K562 (cell line): ENCODE data around the gene SPON1. TPM values are rescaled to one million over a fixed set of nuclear protein-coding genes. Genes with fewer than 3 reads are reported as not detected.

ENCODE experiments used
- ATAC-seq: fragments of 200-7000 bp; cut with Tn5 transposase; 3 replicates; pipeline ENCODE4 v1.9.1; 2020; ENCODE audit warnings: moderate library complexity
- Bru-seq: library from RNA; stranded (reverse); fragments of 400-500 nt; gene quantifications from one replicate; lab custom pipeline; 2021; lab: Mats Ljungman, UMichigan
- BruChase-seq, 2 experiments: library from RNA; stranded (reverse); fragments of 400-500 nt; gene quantifications; one replicate each; lab custom pipeline; 2021; lab: Mats Ljungman, UMichigan
- BruUV-seq: library from RNA; stranded (reverse); fragments of 400-500 nt; replicated peaks from 2 replicates; lab custom pipeline; 2021; lab: Mats Ljungman, UMichigan
- CTCF ChIA-PET: fragments of 300-600 bp; formaldehyde crosslinking; extraction: SDS; loops from one replicate; lab custom pipeline; 2021; ENCODE audit warnings: low intra/inter-chr PET ratio; lab: Yijun Ruan, JAX
- POLR2A ChIA-PET: fragments of 300-600, 350-650 bp; sonication (Branson Sonifier 250); formaldehyde crosslinking; extraction: SDS; loops from one replicate; lab custom pipeline; 2021; ENCODE audit warnings: antibody characterized with exemption, inconsistent platforms; lab: Yijun Ruan, JAX
- DNase-seq, 4 experiments: peaks; one replicate each; pipeline versions ENCODE4 v3.0.0 to v3.0.0-alpha.2; 2011 to 2018; ENCODE audit warnings: low spot score in 3 of 4, mixed read lengths in 3 of 4; ENCODE audit errors: extremely low read depth in 1 of 4
- FAIRE-seq: peaks from 2 replicates; lab custom pipeline; 2011; peaks lifted over from hg19 to GRCh38; lab: Jason Lieb, UNC
- H2AFZ ChIP-seq: 2 replicates; pipeline ENCODE4 v1.6.0; 2011; ENCODE audit warnings: low read depth, low read length, control low read depth, inconsistent platforms
- H3K27ac ChIP-seq: fragments of 200-600 bp; 3 replicates; pipeline ENCODE4 v1.8.0; 2011; ENCODE audit warnings: low read depth, mild to moderate bottlenecking, control low read depth, inconsistent platforms, low read length, moderate library complexity, mixed read lengths; ENCODE audit errors: extremely low read depth
- H3K27me3 ChIP-seq, 2 experiments: fragments of 300-600 bp in 1 of 2; 2 replicates in 1 of 2; 3 replicates in 1 of 2; pipeline versions ENCODE4 v1.6.0 to v1.8.0; 2011; ENCODE audit warnings: inconsistent platforms in 2 of 2, low read length in 2 of 2, mild to moderate bottlenecking in 1 of 2, mixed read lengths in 1 of 2, moderate library complexity in 1 of 2; ENCODE audit not compliant: control insufficient read depth in 2 of 2, insufficient read depth in 2 of 2
- H3K36me3 ChIP-seq: fragments of 300-600 bp; 3 replicates; pipeline ENCODE4 v1.8.0; 2011; ENCODE audit warnings: mild to moderate bottlenecking, low read length, inconsistent platforms; ENCODE audit not compliant: control insufficient read depth, insufficient read depth
- H3K4me1 ChIP-seq, 2 experiments: fragments of 200-600 bp in 1 of 2; replicated peaks in 1 of 2; 2 replicates in 1 of 2; 3 replicates in 1 of 2; pipeline versions ENCODE4 v1.5.1 to v1.8.0; 2011; ENCODE audit warnings: inconsistent platforms in 2 of 2, low read length in 2 of 2, mild to moderate bottlenecking in 1 of 2, mixed read lengths in 1 of 2, moderate library complexity in 1 of 2; ENCODE audit not compliant: control insufficient read depth in 2 of 2, insufficient read depth in 2 of 2
- H3K4me2 ChIP-seq: 2 replicates; pipeline ENCODE4 v1.6.1; 2011; ENCODE audit warnings: low read length, control low read depth, inconsistent platforms, mixed read lengths; ENCODE audit not compliant: insufficient read depth
- H3K4me3 ChIP-seq: fragments of 200-600 bp; sonication (generic), shearing (Covaris generic); 2 replicates; pipeline ENCODE4 v1.5.1; 2016; ENCODE audit warnings: control low read depth, inconsistent platforms
- H3K79me2 ChIP-seq: fragments of 200-600 bp; 3 replicates; pipeline ENCODE4 v1.8.0; 2011; ENCODE audit warnings: low read length, inconsistent platforms; ENCODE audit not compliant: control insufficient read depth, insufficient read depth
- H3K9ac ChIP-seq, 2 experiments: 2 replicates each; pipeline versions ENCODE4 v1.6.0 to v1.6.1; 2011; ENCODE audit warnings: low read depth in 2 of 2, low read length in 2 of 2, control low read depth in 1 of 2, inconsistent platforms in 1 of 2, mild to moderate bottlenecking in 1 of 2, mixed read lengths in 1 of 2; ENCODE audit not compliant: insufficient read depth in 1 of 2
- H3K9me1 ChIP-seq: one replicate; pipeline ENCODE4 v1.6.0; 2011; ENCODE audit warnings: inconsistent platforms, mild to moderate bottlenecking, low read length, moderate library complexity; ENCODE audit not compliant: control insufficient read depth, insufficient read depth
- H3K9me3 ChIP-seq: replicated peaks from 2 replicates; pipeline ENCODE4 v1.5.1; 2011; ENCODE audit warnings: low read depth, low read length, inconsistent platforms; ENCODE audit not compliant: control insufficient read depth, insufficient read depth
- H4K20me1 ChIP-seq: replicated peaks from 2 replicates; pipeline ENCODE4 v1.6.1; 2011; ENCODE audit warnings: low read length, inconsistent platforms, mixed read lengths; ENCODE audit not compliant: control insufficient read depth, insufficient read depth
- BCL6 ChIP-seq: fragments of 250-450 bp; sonication (Bioruptor Pico); IDR thresholded peaks from 2 replicates; pipeline ENCODE4 v1.4.0; 2020
- KDM5B ChIP-seq: fragments of 200-600 bp; sonication (generic); IDR thresholded peaks from 2 replicates; pipeline ENCODE4 v1.6.1; 2012; ENCODE audit warnings: low read depth, mild to moderate bottlenecking, moderate library complexity, low read length, control low read depth, inconsistent platforms; ENCODE audit not compliant: insufficient replicate concordance
- NELFE ChIP-seq: IDR thresholded peaks from 2 replicates; pipeline ENCODE4 v1.6.1; 2011; ENCODE audit warnings: mild to moderate bottlenecking; ENCODE audit not compliant: insufficient read depth, insufficient read length
- POU5F1 ChIP-seq: fragments of 150-350 bp; IDR thresholded peaks from 2 replicates; pipeline ENCODE4 v1.6.1; 2014; ENCODE audit warnings: borderline replicate concordance, low read length, low read depth, mild to moderate bottlenecking; ENCODE audit not compliant: partially characterized antibody
- SMARCC2 ChIP-seq: fragments of 450-650 bp; IDR thresholded peaks from 2 replicates; pipeline ENCODE4 v1.6.1; 2017; ENCODE audit warnings: antibody characterized with exemption, moderate library complexity, mild to moderate bottlenecking, low read depth
- TAF9B ChIP-seq: fragments of 450-650 bp; IDR thresholded peaks from 2 replicates; pipeline ENCODE4 v1.6.1; 2018; ENCODE audit warnings: mild to moderate bottlenecking; ENCODE audit not compliant: partially characterized antibody
- ZKSCAN3 ChIP-seq: fragments of 250-450 bp; sonication (Bioruptor Pico); IDR thresholded peaks from 2 replicates; pipeline ENCODE4 v1.4.0; 2020
- ZNF12 ChIP-seq: sonication (generic); formaldehyde crosslinking; IDR thresholded peaks from 2 replicates; pipeline ENCODE4 v1.4.0; 2020; ENCODE audit warnings: mild to moderate bottlenecking, missing genetic modification reagents
- WGBS: fragments of 100-300 bp; shearing (Covaris generic); methylation state at CpG from one replicate; pipeline ENCODE4 v1.1.6; 2016; ENCODE audit warnings: low coverage, mixed read lengths; ENCODE audit not compliant: insufficient coverage; ENCODE audit errors: missing lambda C conversion rate; 5-methylcytosine and 5-hydroxymethylcytosine counted together
- in situ Hi-C: fragments of 300-500 bp; cut with MboI; formaldehyde crosslinking; loops from 4 replicates; pipeline ENCODE4 v1.15.0; 2018; ENCODE audit warnings: inconsistent platforms, mixed read lengths
- intact Hi-C: fragments of 100-400 bp; cut with micrococcal nuclease; formaldehyde crosslinking; loops from 2 replicates; pipeline ENCODE4 v1.14.2; 2022
- long read RNA-seq, 3 experiments: library from polyadenylated mRNA in 2 of 3; library from RNA in 1 of 3; unstranded in 2 of 3; stranded (forward) in 1 of 3; transcript quantifications; one replicate each; pipeline ENCODE4 v2.0.0, GENCODE V29; 2019 to 2022
- polyA minus RNA-seq, 3 experiments: library from RNA; depleted of rRNA, polyadenylated mRNA; stranded (reverse); fragments of >200 nt; gene quantifications; 2 replicates each; pipeline ENCODE4 v1.2.3, GENCODE V29; 2011
- polyA plus RNA-seq, 8 experiments: library from polyadenylated mRNA; depleted of rRNA in 4 of 8; stranded (reverse) in 5 of 8; unstranded in 3 of 8; fragments of >200 nt; fragmentation: Nextera tagmentation in 2 of 8; fragmentation: Illumina TruSeq in 1 of 8; extraction: Ambion mirVana in 2 of 8; extraction: Trizol in 1 of 8; gene quantifications; 2 replicates each; pipeline versions ENCODE4 v1.2.1 to v1.2.3, GENCODE V29; 2011 to 2014; ENCODE audit warnings: inconsistent platforms in 1 of 8, missing spikeins in 1 of 8
- total RNA-seq, 7 experiments: library from RNA; depleted of rRNA in 6 of 7; stranded (reverse); fragments of >200 nt in 6 of 7; fragmentation: Illumina TruSeq in 2 of 7; extraction: Trizol in 2 of 7; gene quantifications; 2 replicates each; pipeline versions ENCODE4 v1.2.1 to v1.2.3, GENCODE V29; 2011 to 2021; ENCODE audit warnings: low replicate concordance in 1 of 7
- TF ChIP-seq, protein P1 (sequence below), 2 experiments: IDR thresholded peaks in 1 of 2; conservative IDR thresholded peaks in 1 of 2; 2 replicates each; pipeline ENCODE4 v1.6.1; 2016; ENCODE audit warnings: low read depth in 2 of 2, mild to moderate bottlenecking in 1 of 2, missing compliant biosample characterization in 1 of 2, missing genetic modification characterization in 1 of 2, moderate library complexity in 1 of 2
- TF ChIP-seq, protein P2 (sequence below): fragments of 450-650 bp; IDR thresholded peaks from 2 replicates; pipeline ENCODE4 v1.6.1; 2018; ENCODE audit not compliant: partially characterized antibody

Gene SPON1
- not detected in 2 replicates for total RNA-seq (2011; cell fraction: chromatin; rRNA removed; ENCODE audit: low replicate concordance)
- total RNA-seq (2011; cell fraction: nucleolus; rRNA removed): not detected in 2 replicates
- total RNA-seq (2011; cell fraction: nucleoplasm; rRNA removed): not detected in 2 replicates
- total RNA-seq (2014; rRNA removed) (not detected in 2 replicates), total RNA-seq (2014; rRNA removed; fragmentation: Illumina TruSeq; extraction: Trizol) (not detected in 2 replicates), total RNA-seq (2015; rRNA removed; fragmentation: Illumina TruSeq; extraction: Trizol) (not detected in 2 replicates), total RNA-seq (2021) (0.07 TPM in 1 of 2 replicates, not detected in the other), polyA plus RNA-seq (2011; rRNA removed) (not detected in 2 replicates), polyA plus RNA-seq (2014; fragmentation: Illumina TruSeq; extraction: Trizol) (not detected in 2 replicates), polyA plus RNA-seq (2014; fragmentation: Nextera tagmentation; extraction: Ambion mirVana) (under 1 TPM; 0.04 to 0.06 TPM), polyA plus RNA-seq (2014; rRNA removed) (not detected in 2 replicates), polyA minus RNA-seq (2011; rRNA and poly(A)+ RNA removed) (not detected in 2 replicates), Bru-seq, nascent RNA (percentile 1 among the genes with signal in this experiment), BruChase-seq, experiment 1, labeled RNA remaining after a 2-hour chase (percentile 3 among the genes with signal in this experiment), BruChase-seq, experiment 2, labeled RNA remaining after a 6-hour chase (percentile 4 among the genes with signal in this experiment)
- not detected in 2 replicates for polyA plus RNA-seq (2011; cell fraction: cytosol; rRNA removed)
- not detected in 2 replicates for polyA plus RNA-seq (2011; cell fraction: nucleus; rRNA removed)
- polyA plus RNA-seq (2012): 0.06 and 0.13 TPM in 2 replicates
- polyA minus RNA-seq (2011; cell fraction: cytosol; rRNA and poly(A)+ RNA removed): not detected in 2 replicates
- polyA minus RNA-seq (2011; cell fraction: nucleus; rRNA and poly(A)+ RNA removed): not detected in 2 replicates
- long read RNA-seq, experiment 1, partial matches to known transcripts: 0 of 1 reads
- long read RNA-seq, experiment 1, other reads (novel, unspliced or antisense): 1 of 1 reads
- long read RNA-seq, experiment 2: 0 reads
- long read RNA-seq, experiment 3: 0 reads

DNA sequence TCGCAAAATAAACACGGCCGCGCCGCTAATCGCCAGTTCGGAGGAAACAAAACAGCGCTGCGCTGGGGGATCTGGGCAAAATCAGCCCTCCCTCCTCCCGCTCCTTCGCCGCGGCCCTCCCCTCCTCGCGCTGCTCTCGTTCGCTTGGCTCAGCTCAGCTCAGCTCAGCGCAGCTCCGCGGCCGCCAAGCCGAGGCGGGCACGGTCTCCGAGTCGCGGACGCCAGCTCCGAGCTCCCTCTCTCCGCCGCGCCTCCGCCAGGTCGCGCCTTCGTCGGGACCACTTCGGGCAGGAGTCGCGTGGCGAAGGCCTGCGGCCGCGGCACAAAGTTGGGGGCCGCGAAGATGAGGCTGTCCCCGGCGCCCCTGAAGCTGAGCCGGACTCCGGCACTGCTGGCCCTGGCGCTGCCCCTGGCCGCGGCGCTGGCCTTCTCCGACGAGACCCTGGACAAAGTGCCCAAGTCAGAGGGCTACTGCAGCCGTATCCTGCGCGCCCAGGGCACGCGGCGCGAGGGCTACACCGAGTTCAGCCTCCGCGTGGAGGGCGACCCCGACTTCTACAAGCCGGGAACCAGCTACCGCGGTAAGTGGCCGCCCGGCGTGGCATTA, at the start of gene SPON1:
Gene SPON1, plus strand, starts transcription at position 162 of the 607 bp plus-strand sequence. Its CDS starts 182 bp downstream, at position 344.
- Histone ChIP-seq H3K4me2 (no peak within 1 kb of the TSS), H3K36me3 (no peaks in the 10 kb centered on the region), H4K20me1 (no peaks in the 10 kb centered on the region), H3K9me1 (no peaks in the 10 kb centered on the region), H3K9ac (no peak within 1 kb of the TSS), H3K27ac (no peak within 1 kb of the TSS), H2AFZ (no peak within 1 kb of the TSS), H3K4me3 (no peak within 1 kb of the TSS), H3K9me3 (no peaks in the 10 kb centered on the region), H3K27me3 (peaks cover 24 to 58% of the 10 kb centered on the region in 2 experiments), H3K79me2 (no peaks in the 10 kb centered on the region), H3K4me1 (peaks cover 0 to 19% of the 10 kb centered on the region in 2 experiments; a peak in 1 of 5 replicates)
- ATAC-seq (no peak), DNase-seq (no peak), FAIRE-seq (no peak)
- ChIA-PET CTCF (no interaction called here), POLR2A (interaction anchor here (0.8 kb wide), 1 partner anchor 83 kb away, joined by 4 read pairs; no protein-coding TSS in a partner anchor)
- BruUV-seq: no TSS peak
- TF ChIP-seq SMARCC2 (no peak), ZKSCAN3 (CRISPR knock-in tag) (no peak), TAF9B (no peak), ZNF12 (CRISPR knock-in tag) (no peak), POU5F1 (no peak), BCL6 (CRISPR knock-in tag) (no peak), KDM5B (no peak), NELFE (no peak)
- TF ChIP-seq, protein P1, sequence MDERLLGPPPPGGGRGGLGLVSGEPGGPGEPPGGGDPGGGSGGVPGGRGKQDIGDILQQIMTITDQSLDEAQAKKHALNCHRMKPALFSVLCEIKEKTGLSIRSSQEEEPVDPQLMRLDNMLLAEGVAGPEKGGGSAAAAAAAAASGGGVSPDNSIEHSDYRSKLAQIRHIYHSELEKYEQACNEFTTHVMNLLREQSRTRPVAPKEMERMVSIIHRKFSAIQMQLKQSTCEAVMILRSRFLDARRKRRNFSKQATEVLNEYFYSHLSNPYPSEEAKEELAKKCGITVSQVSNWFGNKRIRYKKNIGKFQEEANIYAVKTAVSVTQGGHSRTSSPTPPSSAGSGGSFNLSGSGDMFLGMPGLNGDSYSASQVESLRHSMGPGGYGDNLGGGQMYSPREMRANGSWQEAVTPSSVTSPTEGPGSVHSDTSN (CRISPR knock-in tag; IDR thresholded peaks at IDR 0.05; ENCODE audit: low read depth): no peak
- TF ChIP-seq, protein P1 (tag; conservative IDR thresholded peaks at IDR 0.05; ENCODE audit: low read depth): no peak
- TF ChIP-seq, protein P2, sequence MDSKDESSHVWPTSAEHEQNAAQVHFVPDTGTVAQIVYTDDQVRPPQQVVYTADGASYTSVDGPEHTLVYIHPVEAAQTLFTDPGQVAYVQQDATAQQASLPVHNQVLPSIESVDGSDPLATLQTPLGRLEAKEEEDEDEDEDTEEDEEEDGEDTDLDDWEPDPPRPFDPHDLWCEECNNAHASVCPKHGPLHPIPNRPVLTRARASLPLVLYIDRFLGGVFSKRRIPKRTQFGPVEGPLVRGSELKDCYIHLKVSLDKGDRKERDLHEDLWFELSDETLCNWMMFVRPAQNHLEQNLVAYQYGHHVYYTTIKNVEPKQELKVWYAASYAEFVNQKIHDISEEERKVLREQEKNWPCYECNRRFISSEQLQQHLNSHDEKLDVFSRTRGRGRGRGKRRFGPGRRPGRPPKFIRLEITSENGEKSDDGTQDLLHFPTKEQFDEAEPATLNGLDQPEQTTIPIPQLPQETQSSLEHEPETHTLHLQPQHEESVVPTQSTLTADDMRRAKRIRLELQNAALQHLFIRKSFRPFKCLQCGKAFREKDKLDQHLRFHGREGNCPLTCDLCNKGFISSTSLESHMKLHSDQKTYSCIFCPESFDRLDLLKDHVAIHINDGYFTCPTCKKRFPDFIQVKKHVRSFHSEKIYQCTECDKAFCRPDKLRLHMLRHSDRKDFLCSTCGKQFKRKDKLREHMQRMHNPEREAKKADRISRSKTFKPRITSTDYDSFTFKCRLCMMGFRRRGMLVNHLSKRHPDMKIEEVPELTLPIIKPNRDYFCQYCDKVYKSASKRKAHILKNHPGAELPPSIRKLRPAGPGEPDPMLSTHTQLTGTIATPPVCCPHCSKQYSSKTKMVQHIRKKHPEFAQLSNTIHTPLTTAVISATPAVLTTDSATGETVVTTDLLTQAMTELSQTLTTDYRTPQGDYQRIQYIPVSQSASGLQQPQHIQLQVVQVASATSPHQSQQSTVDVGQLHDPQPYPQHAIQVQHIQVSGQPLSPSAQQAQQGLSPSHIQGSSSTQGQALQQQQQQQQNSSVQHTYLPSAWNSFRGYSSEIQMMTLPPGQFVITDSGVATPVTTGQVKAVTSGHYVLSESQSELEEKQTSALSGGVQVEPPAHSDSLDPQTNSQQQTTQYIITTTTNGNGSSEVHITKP: no peak
- 37% methylated on average over 25 of the region's 74 CpGs for WGBS
- in situ Hi-C loops (no loop called here), intact Hi-C loops (no loop called here)
